HCEC 1CT (cell line): ENCODE results near the gene APOD.
"Not testable (repeated sequence)": the region's sequence is repeated elsewhere in the genome, so short reads cannot be mapped to it uniquely, and the experiment has no call there.

Experiments
- DNase-seq: peaks from one replicate; pipeline ENCODE4 v3.0.0-alpha.2; 2017

The APOD gene

DNA sequence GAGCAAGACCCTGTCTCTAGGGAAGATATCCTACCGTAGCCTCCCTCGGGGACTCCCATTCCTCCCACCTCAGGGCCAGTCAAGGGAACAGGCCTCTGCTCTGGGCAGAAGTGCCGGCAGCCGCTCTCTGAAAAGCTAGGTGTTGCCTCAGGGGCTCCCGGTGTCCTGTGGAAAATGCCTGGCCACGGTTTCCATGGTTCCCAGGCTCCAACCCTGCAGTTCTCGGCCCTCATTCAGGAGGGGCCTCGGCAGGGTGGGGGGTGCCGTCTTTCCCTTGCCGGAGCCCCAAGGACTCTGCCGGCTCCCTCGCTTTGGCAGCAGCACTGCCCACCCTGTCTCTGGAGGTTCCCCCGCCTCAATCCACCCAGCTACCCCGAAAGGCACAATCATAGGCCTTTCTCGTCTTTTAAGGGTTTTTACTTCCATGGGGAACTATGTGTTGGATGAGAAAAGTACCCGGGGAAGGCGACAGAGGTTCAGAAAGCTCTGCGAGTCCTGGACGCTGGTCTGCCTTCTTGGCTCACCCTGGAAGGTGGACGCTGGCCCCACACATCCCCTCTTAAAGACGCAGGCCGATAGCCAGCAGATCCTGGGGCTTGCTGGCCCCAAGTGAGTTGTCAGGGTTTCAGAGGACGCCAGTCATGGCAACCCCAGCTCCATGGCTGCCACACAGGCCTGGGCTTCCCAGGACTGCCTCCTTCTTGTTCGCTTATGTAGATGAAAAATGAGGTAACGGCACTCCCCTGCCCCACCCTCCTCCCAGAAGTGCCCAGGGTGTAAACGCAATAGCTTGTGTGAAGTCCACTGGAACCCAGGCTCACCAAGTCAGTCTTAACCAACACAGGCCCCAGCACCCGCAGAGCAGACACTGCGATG is 34.3 kb upstream of the APOD start:
- not testable (repeated sequence) for DNase-seq

DNA sequence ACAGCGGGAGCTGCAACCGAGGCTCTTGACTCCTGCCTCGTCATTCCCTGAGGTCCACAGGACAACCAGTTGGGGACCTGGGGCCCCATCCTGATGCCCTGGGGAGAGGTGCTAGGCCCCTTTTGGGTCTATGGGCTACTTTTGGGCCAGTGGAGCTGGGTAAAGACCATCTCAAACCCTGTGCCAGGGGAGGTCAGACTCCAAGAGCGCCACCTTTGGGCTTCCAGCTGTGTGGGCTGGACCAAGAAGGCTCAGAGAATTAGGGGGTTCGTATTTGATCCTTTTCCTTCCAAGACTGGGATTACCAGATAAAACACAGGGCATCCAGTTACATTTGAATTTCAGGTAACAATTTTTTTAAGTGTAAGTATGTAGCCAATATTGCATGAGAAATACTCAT is 33.4 kb upstream of the APOD start:
- not testable (repeated sequence) for DNase-seq

DNA sequence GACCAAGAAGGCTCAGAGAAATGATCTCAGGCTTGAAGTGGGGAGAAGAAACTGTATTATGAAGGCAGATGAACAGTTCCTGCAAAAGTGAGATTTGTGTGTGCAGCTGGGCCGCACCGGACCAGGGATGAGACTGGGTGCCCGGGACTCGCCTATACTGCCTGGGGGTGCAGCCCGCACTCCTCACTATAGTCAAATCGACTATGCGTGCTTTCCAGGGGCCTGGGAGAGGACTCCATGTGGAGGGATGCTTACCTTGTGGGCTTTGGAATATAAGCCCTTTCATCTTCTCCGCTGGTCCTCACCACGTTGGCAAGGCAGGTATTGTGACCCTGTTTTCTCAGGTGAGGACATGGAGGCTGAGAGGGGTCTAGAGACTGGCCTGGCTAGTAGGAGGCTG is 32.9 kb upstream of the APOD start:
- DNase-seq = no peak

DNA sequence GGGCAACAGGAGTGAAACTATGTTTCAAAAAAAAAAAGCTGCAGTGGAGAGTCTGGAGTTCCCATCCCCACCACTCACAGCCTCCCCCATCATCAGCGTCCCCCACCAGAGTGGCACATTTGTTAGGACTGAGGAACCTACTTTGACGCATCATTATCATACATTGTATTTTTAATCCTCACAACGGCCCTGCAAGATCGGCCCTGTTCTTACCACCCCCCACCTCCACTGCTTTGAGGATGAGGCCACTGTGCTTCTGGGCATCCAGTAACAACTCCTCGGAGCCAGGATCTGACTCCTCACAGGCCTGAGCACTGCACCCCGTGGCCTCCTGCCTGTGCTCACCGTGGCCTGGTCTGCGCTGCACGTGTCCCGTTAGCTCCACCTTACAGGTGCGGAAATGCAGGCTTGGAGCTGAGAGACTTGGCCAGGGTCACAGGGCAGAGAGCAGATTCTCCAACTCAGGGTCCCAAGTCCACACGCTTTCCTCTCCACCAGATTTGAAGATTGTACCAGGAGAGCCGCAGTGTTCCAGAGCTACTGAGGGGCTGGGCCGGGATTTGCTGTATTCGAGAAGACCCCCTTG is 32.3 kb upstream of the APOD start:
- not testable (repeated sequence) for DNase-seq

DNA sequence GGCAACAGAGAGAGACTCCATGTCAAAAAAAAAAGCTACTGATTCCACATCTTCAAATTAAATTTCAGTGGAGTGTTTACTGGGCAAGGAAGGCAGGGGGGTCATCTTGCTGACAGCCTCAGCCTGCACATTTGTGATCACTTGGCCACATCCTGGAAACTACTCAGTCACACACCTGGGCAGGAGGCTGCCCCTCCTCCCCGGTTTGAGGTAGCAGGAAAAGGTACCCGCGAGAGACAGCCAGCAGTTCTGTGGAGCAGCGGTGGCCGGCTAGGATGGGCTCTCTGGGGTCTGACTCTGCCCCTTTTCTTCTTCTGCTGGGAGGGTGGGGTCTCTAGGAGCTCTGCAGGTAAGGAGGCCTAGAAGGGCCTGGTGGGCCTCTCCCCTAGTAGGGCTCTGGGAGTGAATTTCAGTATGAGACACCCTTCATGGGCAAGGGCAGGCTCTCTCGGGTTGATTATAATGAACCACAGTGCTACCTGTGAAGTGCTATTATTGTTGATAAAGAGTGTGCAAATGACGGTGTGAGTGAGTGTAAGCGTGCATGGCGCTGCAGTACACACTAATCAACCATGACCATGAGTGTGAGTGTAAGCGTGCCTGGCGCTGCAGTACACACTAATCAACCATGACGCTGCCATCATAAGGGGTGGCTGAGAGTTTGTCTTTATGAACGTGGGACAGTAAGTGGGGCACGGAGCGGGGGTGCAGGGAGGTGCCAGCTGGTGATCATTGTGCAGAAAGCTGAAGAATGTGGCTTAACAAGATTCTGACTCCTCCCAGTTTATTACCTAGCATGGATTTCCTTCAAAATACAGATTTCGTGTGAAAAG is 31.1 kb upstream of the APOD start:
- DNase-seq = not testable (repeated sequence)

DNA sequence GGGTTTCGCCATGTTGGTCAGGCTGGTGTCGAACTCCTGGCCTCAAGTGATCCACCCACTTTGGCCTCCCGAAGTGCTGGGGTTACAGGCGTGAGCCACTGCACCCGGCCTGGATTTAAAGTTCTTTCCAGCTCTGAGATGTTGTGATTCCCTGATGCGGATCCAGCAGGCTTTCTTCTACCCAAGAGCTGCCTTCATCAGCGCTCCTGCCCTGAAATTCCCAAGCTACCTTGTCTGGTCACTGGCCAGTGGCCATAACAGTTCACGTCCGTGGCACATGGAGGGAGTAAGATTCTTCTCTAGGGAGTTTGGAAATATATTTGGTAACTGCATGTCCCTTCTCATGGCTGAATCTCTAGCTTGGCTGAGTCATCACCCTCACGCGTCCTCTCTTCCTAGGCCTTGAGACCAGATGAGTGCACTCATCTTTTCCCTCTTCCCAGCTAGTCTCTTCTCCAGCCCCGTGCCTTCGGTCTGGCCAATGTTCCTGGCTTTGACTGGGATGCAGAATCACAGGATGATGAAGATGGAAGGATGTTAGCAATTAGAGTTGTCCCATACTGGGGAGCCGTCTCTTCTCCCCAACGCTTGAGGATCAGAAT is 29.8 kb upstream of the APOD start:
- no peak for DNase-seq

DNA sequence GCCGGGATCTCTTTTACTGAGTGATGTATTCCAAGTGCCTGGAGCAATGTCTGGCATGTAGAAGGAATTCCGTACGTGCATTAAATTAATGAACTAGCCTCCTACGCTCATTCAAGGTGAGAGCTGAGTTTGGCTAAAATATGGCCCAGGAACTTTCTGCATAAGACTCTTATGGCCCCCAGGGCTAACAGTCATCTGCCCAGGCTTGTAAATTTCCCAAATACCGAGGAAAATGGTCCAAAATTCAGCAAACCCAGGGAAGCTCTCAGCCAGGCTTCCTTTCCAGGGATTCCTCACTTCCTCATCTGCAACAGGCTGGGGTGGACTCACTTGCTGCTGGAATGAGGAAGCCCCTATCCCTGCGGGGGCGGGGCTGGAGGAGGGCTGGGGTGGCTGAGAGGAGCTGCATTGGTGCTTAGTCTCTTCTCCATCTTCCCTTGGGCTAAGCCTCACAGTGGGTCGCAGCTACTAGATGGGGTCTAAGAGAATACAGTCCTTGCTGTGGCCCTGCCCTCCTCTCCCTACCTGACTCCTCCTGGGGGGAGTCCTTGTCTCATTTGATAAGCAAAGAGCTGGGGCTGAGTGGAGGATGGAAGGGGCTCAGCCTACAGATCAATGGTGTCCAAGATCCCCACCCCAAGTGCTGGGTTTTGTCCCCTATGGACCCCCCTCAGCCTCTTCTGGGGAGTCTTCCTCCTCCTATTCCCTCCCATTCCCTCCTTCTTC is 28.5 kb upstream of the APOD start:
- DNase-seq = no peak

DNA sequence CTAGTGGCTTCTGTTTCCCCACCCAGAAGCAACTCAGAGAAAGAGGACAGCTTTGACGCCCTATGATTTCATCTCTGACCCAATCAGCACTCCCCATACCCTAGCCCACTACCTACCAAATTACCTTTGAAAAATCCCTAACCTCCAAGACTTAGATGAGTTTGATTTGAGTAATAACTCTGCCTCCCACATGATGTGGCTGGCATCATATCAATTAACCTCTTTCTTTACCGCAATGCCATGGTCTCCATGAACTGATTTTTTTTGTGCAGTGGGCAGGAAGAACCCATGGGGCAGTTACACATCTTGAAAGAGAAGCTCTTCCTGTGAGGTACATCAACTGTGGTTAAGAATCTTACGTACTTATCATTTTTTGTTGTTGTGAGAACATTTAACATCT is 25.5 kb upstream of the APOD start:
- DNase-seq = no peak

DNA sequence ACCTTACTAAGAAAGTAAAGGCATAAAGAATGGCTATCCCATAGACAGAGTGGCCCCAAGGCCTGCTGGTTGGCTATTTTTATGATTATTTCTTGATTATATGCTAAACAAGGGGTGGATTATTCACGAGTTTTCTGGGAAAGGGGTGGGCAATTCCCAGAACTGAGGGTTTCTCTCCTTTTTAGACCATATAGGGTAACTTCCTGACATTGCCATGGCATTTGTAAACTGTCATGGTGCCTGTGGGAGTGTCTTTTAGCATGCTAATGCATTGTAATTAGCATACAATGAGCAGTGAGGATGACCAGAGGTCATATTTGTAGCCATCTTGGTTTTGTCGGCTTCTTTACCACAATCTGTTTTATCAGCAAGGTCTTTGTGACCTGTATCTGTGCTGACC is 18.0 kb upstream of the APOD start:
- not testable (repeated sequence) for DNase-seq

DNA sequence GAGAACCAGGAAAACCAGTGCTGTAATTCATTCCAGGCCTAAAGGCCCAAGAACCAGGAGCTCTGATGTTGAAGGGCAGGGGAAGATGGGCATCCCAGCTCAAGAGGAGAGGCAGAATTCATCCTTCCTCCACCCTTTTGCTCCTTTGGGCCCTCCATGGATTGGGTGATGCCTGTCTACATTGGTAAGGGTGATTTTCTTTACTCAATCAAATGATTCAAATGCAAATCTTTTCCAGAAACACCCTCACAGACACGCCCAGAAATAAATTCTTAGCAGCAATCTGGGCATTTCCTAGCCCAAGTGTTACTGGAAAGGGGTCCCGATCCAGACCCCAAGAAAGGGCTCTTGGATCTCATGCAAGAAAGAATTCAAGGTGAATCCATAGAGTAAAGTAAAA is 17.6 kb upstream of the APOD start:
- no peak for DNase-seq

DNA sequence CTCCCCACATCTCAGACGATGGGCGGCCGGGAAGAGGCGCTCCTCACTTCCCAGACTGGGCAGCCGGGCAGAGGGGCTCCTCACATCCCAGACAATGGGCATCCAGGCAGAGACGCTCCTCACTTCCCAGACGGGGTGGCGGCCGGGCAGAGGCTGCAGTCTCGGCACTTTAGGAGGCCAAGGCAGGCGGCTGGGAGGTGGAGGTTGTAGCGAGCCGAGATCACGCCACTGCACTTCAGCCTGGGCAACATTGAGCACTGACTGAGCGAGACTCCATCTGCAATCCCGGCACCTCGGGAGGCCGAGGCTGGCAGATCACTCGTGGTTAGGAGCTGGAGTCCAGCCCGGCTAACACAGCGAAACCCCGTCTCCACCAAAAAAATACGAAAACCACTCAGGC is 16.2 kb upstream of the APOD start:
- not testable (repeated sequence) for DNase-seq

DNA sequence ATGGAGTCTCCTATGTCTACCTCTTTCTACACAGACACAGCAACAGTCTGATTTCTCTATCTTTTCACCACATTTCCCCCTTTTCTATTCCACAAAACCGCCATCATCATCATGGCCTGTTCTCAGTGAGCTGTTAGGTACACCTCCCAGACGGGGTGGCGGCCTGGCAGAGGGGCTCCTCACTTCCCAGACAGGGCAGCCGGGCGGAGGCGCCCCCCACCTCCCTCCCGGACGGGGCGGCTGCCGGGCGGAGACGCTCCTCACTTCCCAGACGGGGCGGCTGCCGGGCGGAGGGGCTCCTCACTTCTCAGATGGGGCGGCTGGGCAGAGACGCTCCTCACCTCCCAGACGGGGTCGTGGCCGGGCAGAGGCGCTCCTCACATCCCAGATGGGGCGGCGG is 15.8 kb upstream of the APOD start:
- DNase-seq = not testable (repeated sequence)

DNA sequence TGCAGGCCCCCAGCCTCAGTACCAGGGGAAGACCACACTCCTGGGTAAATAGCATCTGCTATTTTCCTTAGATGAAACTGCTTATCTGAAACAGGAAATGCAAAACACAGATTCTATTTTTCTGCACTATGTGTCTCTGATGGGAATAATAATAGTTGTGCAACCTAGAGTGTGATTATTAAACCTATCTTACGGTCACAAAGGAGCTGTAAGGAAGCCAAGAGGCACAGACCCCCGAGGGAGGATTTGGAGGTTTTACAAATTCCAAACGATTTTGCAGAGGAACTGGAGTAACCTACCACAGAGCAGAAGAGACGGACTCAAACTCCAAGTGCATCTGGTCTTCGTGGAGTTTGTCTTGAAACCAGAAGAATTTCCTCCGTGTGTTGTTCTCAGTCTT is 14.1 kb upstream of the APOD start:
- DNase-seq = no peak

DNA sequence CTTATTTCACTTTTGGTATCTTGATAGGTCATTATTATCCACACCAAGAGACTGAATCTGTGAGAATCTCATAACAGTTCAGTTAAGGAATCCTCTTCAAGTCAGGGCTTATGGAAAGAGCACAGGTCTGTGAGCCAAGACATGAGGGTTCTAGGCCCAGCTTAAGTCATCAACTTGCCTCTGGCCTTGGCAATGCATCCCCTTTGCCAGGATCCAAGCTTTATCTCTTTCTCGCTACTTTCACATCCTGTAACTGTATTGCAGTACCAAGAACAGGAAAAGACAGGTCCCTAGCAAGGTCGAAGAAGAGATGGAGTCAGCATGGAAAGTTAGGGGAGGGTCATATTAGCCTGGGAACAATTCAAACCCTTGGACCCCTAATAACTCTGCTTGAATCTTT is 13.5 kb upstream of the APOD start:
- DNase-seq = no peak

DNA sequence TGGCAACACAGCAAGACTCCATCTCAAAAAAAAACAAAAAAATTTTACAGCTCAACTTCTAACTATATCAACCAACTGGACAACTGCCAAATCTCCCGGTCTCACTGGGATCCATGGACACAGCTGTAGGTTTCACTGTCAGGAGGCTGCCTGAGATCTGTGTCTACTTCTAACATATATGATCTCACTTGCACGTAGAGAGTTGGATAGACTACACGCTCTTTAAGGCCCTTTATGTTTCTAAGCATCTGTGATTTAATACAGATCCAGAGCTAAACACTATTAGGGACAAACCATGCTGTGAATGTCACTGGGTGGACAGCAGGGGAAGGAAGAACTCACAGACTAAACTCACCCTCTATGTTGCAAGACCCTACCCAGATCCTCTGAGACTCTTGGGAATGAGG is 13.0 kb upstream of the APOD start:
- DNase-seq = no peak

DNA sequence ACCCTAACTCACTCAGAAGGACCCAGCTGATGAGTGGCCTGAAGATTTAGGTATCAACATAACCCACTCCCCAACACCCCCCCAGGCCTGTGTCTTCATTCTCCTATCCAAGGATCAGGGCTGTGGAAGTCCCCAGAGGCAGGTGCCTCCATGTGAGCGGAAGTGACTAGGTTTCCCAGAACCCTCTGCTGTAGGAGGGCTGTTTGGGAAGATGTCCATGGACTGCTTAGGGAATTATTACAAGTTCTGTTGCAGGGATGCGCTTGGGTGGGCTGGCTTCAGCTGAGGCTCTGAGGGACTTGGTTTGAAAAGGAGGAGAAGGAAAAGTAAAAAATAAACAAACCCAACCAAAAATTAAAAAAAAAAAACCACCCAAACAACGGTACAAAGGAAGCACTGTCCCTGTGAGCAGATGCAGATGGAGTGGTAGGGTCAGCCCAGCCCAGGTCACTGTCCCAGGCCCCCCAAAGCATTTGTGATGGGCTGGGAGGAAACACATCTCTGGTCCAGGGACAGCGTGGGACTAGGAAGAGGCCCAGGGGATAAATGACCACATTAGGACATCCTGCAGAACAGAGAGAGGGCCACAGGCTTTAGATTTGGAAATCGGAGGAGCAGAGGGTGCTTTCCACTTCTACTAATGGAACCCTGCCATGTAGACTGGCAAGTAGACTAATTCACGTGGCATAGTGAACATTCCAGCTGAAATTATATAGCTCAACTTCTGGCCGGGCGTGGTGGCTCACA is 12.2 kb upstream of the APOD start:
- no peak for DNase-seq

DNA sequence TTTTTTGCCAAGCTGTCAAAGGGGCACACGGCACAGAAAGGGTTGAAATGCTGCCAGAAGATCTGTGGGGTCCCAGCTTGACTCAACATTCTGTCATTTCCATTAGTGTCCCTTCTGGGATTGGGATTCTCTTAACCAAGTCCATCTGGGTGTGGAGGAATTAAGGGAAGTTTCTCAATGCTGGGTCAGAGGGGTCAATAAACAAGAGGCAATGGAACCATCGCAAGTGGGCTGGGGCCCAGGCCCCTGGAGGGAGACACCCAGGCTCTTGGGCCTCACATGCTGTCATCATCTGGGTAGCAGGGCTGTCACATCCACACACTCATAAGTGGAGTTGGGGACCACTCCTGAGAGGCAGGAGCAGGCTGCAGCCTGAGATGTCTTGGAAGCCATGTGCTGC is 8.1 kb upstream of the APOD start:
- no peak for DNase-seq

DNA sequence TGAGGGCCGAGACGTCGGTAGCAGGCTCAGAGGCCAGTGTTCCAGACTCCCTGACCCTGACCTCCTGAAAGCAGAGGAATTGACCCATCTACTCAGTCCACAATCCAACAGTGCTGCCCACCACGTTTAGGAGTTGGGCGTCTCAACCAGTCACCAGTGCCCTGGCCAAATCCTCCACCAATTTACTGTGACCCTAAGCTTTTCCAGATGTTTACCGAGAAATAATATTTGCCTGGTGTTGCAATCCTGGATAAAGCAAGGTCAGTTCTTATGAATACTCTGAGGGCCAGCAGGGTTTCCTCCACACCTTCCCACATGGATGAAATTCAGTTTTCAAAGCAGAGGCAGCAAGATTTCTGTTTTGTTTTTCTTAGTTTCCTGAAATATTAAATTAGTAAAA is 7.5 kb upstream of the APOD start:
- DNase-seq = no peak

DNA sequence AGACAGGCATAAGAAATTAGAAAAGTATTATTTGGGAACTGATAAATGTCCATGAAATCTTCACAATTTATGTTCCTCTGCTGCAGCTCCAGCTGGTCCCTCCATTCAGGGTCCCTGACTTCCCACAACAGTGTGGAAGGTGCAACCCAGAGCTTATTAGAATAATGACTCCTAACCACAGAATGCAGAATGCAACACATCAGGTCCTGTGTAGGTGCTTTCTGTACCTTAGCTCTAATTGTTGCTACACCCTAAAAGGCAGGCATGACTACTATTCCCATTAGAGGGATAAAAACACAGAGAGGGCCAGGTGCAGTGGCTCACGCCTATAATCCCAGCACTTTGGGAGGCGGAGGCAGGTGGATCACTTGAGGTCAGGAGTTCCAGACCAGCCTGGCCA is 6.6 kb upstream of the APOD start:
- DNase-seq = not testable (repeated sequence)

DNA sequence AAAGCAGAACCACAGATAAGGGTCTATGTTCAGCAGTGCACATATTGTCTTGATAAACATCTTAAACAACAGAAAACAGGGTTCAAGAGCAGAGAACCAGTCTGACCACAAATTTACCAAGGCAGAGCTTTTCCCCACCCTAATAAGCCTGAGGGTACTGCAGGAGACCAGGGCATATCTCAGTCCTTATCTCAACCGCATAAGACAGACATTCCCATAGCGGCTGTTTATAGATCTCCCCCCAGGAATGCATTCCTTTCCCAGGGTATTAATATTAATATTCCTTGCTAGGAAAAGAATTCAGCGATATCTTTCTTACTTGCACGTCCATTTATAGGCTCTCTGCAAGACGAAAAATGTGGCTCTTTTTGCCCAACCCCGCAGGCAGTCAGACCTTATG is 6.1 kb upstream of the APOD start:
- DNase-seq = not testable (repeated sequence)

DNA sequence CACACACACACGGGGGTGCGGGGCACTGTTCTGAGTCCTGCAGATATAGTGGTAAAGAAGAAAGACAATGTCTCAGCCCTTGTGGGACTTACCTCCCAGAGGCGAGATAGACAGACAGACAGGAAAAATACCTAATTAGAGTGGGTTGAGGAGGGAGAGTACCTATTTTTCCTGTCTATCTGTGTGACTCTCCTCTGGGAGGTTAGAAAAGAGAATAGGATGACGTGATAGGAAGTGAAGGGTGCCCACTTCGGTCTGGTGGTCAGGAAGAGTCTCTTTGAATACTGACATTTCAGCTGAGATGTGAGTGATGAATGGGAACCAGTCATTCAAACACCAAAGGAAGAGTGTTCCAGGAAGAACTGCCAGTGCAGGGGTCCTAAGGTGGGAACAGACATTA is 4.1 kb upstream of the APOD start:
- no peak for DNase-seq

DNA sequence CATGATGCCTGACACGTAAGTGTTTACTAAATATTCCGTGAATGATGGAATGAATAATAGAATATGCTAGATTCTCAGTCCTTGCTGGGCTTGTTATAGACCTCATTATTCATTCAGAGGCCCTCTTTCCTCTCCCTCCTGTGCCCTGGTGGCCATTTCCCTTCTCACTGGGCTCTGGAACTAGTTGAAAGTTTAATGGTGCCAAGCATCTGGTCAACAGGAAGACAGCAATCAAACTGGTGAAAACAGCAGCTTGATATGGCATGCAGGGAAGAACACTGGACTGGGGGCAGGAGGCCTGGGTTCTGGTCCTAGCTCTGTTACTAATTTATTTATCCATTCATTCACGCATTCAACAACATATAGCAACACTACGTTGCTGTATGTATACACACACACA is 3.7 kb upstream of the APOD start:
- DNase-seq = no peak
